DLD1 (cell line): ENCODE data around the gene MFN2.
"Not testable (repeated sequence)": the region's sequence is repeated elsewhere in the genome, so short reads cannot be mapped to it uniquely, and the experiment has no call there.

ENCODE experiments used
- in situ Hi-C: cut with HindIII; loops from 2 replicates; pipeline ENCODE4 v1.10.0; 2017; ENCODE audit warnings: low sequenced_read_pairs

Gene MFN2

DNA sequence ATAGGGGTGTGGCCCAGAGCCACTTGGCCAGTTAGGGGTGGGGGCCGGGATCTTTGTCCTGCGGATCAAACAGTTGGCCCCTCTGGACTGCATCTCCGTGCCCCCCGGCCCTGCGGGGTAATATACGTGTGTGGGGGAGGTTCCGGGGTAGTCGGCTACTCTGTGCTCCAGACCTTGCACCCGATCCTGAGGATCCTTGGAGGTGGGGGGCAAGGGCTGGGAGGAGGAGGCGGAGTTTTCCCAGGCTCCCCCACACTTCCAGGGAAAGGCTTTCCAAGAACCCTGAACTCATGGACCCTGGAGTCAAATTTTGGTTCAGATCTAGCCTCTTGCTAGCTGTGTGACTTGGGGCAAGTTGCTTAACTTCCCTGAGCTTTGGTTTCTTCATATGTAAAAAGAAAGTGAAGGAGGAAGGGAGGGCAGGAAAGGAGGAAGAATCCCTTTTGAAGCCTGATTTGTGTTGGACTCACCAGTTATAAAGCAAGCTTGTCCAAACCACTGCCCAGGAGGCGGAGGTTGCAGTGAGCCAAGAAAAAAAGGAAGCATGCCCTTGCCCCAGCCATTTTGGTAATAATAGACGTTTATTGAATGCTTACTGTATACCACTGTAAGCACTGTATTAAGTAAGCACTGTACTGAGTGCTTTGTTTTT is 39.7 kb downstream of the MFN2 start:
- in situ Hi-C loops, result no loop called here

DNA sequence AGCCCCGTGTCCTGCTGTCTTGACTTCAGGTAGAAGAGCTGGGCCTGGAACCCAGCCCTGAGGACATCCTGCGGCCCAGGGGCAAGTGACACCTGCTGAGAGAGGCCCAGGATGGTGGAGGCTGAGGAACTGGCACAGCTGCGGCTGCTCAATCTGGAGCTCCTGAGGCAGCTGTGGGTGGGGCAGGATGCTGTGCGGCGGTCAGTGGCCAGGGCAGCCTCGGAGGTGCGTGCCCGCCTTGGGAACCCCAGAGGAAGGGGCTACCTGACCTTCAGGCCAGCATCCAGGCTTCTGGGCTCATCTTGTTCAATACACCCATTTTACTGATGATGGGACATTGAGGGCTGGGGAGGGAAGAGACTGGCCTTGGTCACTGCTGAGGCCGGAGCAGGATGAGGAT is 41.4 kb downstream of the MFN2 start:
- in situ Hi-C loops, result no loop called here

DNA sequence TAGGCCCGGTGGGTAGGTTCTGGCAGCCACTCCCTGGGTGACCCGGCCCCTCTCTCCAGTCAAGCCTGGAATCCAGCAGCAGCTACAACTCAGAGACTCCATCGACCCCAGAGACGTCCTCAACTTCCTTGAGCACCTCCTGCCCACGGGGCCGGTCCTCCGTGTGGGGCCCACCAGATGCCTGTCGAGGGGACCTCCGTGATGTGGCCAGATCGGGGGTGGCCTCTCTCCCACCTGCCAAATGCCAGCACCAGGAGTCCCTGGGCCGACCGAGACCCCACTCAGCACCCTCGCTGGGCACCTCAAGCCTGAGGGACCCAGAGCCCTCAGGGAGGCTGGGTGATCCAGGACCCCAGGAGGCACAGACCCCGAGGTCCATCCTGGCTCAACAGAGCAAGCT is 41.8 kb downstream of the MFN2 start:
- in situ Hi-C loops, result no loop called here

DNA sequence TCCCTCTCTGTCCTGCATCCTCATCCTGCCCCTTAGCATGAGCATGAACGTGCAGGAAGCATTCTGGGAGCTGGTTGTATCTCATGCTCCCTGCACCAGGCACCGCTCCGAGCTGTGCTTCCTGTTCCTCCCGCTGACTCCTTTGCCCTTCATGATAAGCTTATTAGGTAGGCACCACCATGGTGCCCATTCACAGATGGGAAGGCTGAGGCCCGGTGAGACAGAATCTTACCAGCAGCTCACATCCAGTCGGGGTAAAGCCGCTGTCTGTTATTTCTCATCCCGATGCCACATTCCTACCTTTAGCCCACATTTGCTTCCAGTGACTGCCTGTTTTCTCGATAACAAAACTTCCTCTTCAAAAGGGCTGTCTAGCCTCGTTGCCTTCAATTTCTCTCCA is 46.3 kb downstream of the MFN2 start:
- in situ Hi-C loops, result no loop called here

DNA sequence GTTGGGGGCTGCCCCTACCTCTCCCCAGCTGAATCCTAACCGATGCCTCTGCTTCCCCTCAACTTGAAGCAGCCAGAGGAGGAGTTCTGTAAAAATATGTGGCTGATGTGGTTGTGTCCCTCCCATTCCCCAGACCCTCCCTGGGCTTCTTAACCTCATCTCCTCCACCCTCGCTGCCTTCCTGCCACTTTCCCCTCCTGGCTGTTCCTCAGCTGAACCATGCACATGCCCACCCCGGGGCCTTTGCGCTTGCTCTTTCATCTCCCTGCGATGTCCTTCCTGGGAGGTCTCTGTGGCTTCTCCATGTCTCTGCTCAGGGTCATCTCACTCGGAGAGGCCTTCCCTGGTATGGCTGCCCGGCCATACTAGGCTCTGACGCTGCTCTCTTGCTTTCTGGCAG is 48.0 kb downstream of the MFN2 start:
- in situ Hi-C loops, result no loop called here

DNA sequence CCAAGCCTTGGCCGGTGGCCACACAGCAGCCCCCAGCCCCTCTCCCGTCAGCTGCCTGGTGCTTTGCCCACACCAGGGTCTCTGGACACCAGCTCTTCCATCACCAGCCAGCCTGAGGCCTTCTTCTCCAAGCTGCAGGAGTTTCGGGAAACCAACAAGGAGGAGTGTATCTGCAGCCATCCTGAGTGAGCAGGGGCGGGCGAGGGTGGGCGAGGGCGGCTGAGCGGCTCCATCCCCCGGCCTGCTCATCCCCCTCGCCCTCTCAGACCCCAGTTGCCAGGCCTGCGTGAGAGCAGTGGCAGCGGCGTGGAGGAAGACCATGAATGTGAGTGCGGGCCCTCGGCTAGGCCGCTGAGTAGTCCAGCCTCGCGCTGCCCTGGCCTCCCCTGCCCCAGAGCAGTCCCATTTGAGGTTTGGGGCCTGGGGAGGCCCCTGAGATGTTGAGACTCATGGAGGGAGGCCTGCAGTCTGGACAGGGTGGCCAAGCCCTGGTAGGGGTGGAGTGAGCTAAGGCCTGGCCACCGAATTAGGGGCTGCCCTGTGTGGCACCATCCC is 48.8 kb downstream of the MFN2 start:
- in situ Hi-C loops, result no loop called here

DNA sequence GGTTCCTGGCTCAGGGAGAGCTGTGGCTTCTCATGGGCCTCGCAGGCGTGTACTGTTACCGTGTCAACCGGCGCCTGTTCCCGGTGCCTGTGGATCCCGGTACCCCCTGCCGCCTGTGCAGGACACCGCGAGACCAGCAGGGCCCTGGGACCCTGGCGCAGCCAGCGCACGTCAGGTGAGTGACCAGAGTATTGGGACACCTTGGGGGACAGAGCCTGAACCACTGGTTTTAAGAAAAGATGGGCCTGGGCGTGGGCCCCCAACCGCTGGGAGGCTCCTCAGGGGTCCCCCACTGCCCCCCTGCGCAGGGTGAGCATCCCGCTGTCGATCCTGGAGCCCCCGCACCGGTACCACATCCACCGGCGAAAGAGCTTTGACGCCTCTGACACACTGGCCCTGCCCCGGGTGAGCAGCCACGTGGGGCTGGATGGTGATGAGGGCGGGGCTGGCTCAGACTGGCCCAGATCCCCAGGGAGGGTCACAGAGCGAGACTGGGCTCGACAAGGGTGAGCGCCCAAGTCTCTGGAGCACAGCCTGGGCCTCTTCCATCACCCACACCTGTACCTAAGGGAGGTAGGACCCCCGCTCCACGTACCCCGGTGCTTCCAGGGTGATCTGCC is 49.6 kb downstream of the MFN2 start:
- in situ Hi-C loops, result no loop called here

DNA sequence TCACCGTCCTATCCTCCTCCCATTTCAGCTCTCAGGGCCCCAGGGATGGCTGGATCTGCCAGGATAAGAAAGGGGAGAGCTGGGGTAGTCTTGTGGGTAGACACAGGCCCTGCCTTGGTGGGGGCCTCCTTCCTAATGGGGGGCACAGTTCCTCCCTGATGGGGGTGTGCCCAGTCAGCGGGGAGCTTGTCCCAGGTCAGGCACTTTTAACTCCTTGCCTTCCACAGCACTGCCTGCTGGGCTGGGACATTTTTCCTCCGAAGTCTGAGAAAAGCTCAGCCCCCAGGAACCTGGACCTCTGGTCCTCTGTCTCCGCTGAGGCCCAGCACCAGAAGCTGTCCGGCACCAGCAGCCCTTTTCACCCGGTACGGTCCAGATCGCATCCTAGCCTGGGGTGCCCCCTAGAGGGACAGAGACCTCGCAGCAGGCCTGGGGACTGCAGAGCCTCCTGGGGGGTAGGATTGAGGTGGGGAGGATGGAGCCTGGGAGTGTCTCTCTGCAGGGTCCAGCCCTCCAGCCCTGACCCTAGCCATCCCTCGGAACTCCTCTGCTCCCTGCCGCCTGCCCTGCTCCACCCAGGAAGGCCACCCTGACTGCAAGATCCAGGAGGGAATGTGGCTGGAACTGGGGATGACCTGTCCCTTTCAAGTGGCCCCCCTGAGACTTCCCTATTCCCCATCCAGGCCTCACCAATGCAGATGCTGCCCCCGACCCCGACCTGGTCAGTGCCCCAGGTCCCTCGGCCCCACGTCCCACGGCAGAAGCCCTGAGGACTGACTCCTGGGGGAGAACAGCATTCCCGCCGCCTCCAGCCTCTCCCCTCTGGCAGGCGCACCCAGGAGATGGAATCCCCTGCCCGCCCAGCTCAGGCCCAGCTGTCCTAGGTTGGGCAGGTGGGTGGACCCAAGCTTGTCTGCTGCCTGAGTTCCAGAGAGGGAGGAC is 51.1 kb downstream of the MFN2 start:
- in situ Hi-C loops, result no loop called here

DNA sequence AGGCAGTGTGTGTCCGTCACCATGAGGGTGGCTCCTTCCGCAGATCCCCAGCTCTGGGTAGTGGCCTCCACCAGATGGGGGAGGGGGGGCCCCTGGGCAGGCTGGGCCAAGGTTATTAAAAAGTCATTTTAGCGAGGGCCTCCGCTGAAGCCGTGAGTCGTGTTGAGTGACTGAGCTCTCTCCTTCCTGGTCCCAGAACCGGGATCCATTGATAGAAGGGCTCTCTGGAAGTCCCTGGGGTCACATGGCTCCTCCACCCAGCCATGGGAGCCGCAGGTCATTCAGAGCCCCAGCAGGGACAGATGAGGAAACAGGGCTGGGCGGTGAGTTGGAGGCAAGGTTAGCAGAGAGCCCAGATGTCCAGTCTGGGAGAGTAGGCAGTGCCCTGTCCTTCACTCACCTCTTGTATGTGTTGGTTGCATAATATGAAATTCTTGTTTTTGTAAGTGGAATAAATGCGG is 51.9 kb downstream of the MFN2 start:
- in situ Hi-C loops, result no loop called here

DNA sequence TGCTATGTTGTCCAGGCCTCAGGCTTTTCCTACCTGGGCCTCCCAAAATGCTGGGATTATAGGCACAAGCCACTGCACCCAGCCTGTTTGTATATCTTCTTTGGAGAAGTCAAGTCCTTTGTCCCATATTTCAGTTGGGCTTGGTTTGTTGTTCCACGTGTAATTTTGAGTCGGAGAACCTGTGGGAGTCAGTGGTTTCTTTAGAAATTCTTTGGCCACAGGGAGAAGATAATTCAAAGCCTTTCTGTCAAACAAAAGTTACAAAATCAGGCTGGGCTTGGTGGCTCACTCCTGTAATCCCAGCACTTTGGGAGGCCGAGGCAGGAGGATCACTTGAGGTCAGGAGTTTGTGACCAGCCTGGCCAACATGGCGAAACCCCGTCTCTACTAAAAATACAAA is 53.2 kb downstream of the MFN2 start:
- in situ Hi-C loops, result not testable (repeated sequence)

DNA sequence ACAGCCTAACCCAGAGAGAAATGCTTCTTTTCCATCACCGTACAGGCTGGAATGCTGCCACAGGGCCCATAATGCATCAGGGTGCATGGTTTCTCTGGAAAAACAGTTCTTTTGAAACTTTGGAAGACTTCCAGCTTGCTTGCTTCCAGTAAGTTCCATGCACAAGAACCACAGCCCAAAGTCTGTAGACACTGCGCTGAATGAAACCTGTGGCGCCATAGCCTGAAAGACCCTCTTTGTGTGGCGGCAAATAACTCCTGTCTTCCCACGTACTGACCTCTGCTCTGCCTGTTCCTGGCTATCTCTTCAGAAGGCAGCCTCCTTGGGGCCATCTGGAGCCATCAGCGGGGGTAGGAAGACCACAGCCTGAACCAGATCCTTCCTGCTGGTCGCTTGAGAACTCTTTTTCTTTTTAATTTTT is 54.1 kb downstream of the MFN2 start:
- in situ Hi-C loops, result no loop called here

DNA sequence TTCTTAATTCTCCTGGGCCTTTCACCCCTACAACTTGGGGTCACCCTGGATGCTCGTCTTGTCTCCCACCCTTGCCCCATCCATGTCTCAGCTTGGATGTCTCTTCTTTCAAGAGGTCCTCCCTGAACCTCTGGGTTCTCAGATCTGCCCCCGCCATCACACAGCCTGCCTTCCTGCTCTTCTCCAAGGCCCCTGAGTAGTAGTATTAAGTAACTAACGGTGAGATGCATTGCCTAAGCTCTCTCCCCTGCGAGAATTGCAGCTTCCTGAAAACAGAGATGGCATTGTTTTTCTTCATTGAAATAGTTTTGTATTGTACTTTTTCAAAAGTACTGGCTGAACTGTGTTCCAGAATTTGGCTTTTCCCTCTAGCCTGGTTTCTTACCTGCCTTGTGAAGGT is 55.1 kb downstream of the MFN2 start:
- in situ Hi-C loops, result no loop called here

DNA sequence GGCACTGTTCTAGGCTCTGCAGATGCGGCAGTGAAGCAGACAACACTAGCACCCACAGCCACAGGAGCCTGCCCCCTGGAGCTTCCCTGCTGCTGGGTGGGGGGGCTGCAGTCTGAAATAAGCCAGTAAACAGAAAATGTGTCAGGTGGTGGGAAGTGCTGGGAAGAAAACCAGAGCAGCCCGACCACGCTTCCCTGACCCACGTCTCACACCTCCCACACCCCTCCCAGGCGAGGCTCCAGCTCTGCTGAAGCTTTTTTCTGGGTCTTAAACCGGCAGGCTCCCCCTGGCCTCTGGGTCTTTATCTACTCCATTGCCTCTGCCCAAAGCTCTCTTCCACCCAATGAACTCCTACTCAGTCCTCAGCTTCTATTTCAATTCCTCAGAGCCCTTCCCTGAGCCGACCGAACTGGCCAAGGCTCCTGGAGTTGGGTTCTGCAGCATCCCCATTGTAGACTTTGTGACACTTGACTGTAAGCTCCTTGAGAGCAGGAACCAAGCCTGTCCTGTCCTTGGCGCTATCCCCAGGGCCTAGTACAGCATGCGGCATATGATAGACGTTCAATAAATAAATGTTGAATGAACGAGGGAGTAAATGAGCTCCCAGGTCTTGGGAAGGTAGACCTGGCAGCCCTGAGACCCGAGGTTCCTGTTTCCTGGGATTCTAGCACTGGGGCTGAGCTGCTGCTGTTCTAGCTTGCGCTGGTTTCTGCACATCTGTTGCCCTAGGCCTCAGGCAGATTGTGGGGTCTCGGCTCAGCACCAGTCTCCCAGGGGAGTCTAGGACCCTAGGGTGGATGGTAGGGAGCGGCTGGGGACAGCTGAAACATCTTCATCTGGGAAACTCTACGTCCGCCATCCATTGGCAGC is 57.5 kb downstream of the MFN2 start:
- in situ Hi-C loops, result no loop called here

DNA sequence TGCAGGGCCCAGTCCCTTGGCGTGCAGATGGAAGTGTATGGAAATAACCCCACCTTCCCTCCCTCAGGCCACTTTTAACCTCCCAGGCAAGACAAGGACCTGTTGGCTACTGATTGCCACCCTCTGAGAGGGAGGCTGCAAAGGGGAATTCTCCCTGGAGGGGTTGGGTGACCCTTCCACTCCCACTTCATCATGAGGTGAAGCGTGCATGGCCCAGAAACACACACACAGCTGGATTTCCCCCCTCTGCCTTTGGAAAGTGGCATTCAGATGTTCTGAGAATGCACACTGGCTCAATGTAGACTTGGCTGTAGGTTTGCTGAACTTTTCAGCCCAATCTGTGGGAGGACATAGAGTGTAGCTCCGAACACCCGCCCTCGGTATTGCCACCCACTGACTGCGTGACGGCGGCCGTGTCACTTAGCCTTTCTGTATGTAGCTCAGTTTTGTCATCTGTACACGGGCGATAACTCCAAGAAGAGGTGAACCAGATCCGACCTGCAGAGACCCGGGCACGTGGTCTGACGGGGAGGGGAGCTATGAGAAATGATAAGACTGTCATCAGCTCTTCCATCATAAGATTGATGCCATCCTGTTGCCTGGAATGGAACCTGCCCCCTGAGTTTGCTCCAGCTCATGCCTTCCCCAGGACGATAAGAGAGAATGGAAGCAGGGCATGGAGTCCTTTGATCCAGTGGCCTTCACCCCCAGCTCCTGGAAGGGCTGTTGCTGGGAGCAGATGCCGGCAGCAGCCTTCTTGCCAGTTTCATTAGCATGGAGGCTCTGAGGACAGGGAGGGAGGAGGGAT is 58.3 kb downstream of the MFN2 start:
- in situ Hi-C loops, result no loop called here

DNA sequence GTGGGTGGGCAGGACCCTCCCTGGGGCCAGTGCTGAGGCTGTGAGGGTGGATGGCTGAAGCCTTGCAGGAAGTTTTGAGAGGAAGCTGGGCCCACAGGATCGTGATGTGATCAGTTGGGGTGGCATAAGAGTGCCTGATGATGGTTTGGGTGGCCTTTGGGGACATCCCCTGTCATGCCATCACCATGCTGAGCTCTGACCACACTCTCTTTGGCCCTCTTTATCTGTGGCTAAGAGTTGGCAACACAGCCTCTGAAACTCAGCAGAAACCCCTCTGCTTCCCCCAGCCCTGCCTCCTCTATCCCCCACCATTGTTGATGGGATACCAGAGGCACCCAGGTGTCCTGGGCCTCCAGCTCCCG is 58.9 kb downstream of the MFN2 start:
- in situ Hi-C loops, result no loop called here

DNA sequence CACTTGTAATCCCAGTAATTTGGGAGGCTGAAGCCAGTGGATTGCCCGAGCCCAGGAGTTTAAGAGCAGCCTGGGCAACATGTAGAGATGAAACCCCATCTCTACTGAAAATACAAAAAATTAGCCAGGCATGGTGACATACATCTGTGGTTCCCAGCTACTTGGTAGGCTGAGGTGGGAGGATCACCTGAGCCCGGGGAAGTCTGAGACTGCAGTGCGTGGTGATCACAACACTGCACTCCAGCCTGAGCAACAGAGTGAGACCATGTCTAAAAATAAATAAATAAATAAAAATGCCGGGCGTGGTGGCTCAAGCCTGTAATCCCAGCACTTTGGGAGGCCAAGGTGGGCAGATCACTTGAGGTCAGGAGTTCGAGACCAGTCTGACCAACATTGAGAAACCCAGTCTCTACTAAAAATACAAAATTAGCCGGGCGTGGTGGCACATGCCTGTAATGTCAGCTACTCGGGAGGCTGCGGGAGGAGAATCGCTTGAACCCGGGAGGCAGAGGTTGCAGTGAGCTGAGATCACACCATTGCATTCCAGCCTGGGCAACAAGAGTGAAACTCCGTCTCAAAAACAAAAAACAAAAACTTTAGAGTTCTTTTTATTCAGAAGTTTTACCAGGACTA is 59.7 kb downstream of the MFN2 start:
- in situ Hi-C loops, result not testable (repeated sequence)

DNA sequence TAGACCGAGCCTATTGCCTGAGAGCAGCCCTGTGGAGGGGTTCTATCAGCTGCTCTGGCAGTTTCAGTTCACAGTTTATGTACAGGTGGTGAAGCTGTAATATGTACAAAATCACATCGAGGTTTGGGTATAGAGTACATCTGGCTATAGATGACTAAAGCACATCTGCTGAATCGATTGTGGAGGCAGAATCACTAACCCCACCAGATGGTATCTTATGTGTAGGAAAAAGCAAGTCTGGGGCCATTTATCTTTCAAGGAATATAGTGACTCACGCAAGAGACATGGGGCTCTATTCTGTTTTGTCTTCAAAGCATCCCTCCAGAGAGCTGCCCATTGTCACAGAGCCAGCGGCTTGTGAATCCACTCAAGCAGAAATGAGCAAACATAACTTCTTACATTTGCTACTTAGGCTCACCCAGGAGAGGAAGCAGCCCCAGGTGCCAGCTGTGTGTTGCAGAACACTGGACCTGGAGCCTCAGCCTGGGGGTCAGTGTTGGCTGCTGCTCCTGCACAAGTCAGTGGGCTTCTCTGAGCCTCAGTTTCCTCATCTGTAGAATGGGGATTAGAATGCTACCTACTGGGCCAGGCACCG is 60.3 kb downstream of the MFN2 start:
- in situ Hi-C loops, result no loop called here

DNA sequence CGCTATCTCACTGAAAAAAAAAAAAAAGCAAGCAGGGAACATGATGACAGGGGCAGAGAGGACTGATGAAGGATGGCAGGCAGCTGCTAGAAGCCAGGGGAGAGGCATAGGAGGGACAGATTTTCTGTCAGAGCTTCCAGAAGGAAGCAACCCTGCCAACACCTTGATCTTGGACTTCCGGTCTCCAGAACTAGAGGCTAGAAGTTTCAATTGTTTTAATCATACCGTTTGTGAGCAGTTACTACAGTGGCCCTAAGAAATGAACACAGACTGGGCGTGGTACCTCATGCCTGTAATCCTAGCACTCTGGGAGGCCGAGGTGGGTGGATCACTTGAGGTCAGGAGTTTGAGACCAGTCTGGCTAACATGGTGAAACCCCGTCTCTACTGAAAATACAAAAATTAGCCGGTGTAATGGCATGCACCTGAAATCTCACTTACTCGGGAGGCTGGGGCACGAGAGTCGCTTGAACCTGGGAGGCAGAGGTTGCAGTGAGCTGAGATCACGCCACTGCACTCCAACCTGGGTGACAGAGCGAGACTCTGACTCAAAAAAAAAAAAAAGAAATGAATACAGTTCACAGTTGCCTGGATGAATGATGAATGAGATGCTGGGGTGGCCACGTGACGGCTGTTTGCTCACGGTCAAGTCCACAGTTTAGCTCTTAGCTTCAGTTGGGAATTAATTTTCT is 64.1 kb downstream of the MFN2 start:
- in situ Hi-C loops, result not testable (repeated sequence)
